DND-41 (cell line): Measurements from ENCODE around the gene PTGR1.

ENCODE experiments used
- CTCF ChIP-seq: IDR thresholded peaks from 2 replicates; pipeline ENCODE4 v1.5.1; 2012; ENCODE audit warnings: borderline replicate concordance, low read length, moderate library complexity, mild to moderate bottlenecking; ENCODE audit not compliant: poor library complexity, severe bottlenecking; ENCODE audit errors: extremely low read depth
- EZH2 ChIP-seq: IDR thresholded peaks from 3 replicates; pipeline ENCODE4 v1.6.1; 2012; ENCODE audit warnings: borderline replicate concordance, low read depth, mild to moderate bottlenecking, moderate library complexity, low read length, inconsistent platforms; ENCODE audit not compliant: severe bottlenecking

GRCh38 chr9:111648066-111648465 lies 48.6 kb upstream of the PTGR1 start:
- TF ChIP-seq EZH2 (no peak), CTCF (no peak)
